ENCODE measurements around the gene MAGI3.

DNA sequence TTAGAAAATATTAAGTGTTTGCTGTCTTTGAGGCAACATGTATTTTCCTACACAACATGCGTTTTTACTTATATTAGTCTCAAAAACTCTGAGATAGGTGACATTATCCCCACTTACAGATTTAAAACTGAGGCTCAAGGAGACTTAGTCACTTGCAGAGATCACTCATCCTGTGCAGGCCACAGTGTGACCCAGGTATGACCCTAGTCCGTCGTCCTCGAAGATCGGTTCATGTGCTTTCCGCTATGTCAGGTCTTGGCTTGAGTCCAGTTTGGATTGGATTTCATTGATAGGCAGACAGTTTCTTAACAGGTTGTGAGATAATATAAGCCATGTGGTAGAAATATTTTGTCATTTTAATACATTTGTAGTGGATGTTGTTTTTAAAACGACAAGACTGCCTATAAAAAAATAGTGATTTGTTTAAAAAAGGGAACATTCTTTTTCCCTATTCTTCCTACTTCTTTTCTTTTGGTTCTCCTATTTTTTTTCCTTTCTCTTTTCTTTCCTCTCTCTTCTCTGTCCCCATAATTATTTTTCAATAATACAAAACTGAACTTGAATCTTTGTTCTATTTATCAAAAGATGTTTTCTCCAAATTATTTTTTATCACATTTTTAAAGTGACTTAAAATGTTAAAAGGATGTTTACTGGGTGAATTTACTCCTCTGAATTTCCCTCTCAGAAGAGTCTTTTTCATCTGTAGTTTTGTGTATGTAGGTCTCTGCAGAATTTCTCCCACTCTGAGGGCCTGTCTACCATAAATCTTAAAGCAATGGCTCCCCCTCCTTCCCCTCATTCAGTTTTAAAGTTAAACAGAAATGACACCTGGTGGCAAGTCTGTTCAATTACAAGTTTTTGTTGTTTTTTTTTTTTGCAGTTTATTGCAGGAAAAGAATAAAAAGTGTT is 287.2 kb downstream of the MAGI3 start:
- no peak for TF ChIP-seq GATA3 (IDR thresholded peaks at IDR 0.05; ENCODE audit: low read depth, low read length)
- no peak for TF ChIP-seq GATA2 (IDR thresholded peaks at IDR 0.05; ENCODE audit: low read depth, low read length)
